Right lobe of liver (tissue), 4 donors: ENCODE results near the gene TMEM272.

Experiments used
- POLR2A ChIP-seq: fragments of 450-650 bp; IDR thresholded peaks from one replicate; pipeline ENCODE4 v1.6.1; 2017; ENCODE audit warnings: antibody characterized with exemption, mild to moderate bottlenecking
- TF ChIP-seq, protein P1 (sequence below), 4 donors: fragments of 200-600 bp in 3 of 4; fragments of 450-650 bp in 1 of 4; IDR thresholded peaks; one replicate each; pipeline versions ENCODE4 v1.5.1 to v1.8.0; 2016 to 2022; ENCODE audit warnings: antibody characterized with exemption in 4 of 4, mild to moderate bottlenecking in 2 of 4
- donor health status: DM: no; HTN: no; CAD: no.
- donor health status: DM: no; HTN: no; CAD: no.
- donor health status: DM: no; HTN: yes; CAD: no.

DNA sequence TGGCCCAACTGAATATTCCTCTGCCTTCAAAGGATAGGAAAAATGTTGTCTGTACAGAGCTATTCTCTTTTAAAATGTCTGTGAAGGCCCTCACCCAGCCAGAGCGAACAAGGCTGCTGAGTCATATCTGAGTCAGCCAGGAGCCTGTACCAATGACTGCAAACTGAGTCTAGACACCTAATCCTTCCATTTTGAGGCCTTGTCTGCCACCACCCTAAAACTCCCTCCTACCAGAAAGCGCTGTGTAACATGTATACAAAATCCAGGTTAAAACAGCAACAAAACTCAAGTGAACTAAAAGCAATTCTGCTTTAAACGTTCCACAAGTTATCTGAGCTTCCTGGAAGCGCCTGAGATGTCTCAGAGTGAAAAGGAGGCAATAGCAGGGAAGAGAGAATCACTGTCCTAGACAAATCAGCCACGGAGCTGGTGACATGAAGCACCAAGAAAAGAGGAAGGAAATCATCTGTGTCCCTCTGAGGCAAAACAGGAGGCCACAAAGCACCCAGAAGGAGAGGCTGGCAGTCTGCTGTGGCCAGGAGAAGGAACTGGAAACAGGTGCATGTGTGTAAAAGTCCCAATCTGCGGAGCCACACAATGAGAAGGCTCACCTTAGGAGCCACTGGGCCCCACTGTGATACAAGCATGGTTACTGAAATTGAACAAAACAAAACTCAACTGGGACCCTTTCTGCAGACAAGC, 51.3 kb downstream of the TMEM272 start:
- TF ChIP-seq, protein P1, sequence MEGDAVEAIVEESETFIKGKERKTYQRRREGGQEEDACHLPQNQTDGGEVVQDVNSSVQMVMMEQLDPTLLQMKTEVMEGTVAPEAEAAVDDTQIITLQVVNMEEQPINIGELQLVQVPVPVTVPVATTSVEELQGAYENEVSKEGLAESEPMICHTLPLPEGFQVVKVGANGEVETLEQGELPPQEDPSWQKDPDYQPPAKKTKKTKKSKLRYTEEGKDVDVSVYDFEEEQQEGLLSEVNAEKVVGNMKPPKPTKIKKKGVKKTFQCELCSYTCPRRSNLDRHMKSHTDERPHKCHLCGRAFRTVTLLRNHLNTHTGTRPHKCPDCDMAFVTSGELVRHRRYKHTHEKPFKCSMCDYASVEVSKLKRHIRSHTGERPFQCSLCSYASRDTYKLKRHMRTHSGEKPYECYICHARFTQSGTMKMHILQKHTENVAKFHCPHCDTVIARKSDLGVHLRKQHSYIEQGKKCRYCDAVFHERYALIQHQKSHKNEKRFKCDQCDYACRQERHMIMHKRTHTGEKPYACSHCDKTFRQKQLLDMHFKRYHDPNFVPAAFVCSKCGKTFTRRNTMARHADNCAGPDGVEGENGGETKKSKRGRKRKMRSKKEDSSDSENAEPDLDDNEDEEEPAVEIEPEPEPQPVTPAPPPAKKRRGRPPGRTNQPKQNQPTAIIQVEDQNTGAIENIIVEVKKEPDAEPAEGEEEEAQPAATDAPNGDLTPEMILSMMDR (IDR thresholded peaks at IDR 0.05): no peak
- no peak for TF ChIP-seq POLR2A
